Measurements from ENCODE around the gene HPSE.

Gene HPSE

GRCh38 chr4:83247415-83248357, 87.0 kb downstream of the HPSE start:
- DNase-seq (ENCODE audit: low read depth in 2 of 2): no peak
